HCT116 (cell line): Measurements from ENCODE around the gene HOXD3. TPM values are rescaled to one million over a fixed set of nuclear protein-coding genes. Genes with fewer than 3 reads are reported as not detected.

Experiments
- ATAC-seq: fragments of 200-7000 bp; cut with Tn5 transposase; 2 replicates; pipeline ENCODE4 v1.9.1; 2020; ENCODE audit warnings: mild to moderate bottlenecking, moderate library complexity
- BruUV-seq: library from RNA; stranded (reverse); fragments of 400-500 nt; replicated peaks from 2 replicates; lab custom pipeline; 2021; lab: Mats Ljungman, UMichigan
- CTCF ChIA-PET: fragments of 300-600 bp; sonication (Branson Sonifier 250); formaldehyde crosslinking; loops from one replicate; lab custom pipeline; 2021; ENCODE audit warnings: antibody characterized with exemption; lab: Charles Lee
- POLR2A ChIA-PET: fragments of 300-600, 350-600 bp; sonication (Branson Sonifier 250); formaldehyde crosslinking; loops from one replicate; lab custom pipeline; 2021; ENCODE audit warnings: antibody characterized with exemption; lab: Charles Lee
- RAD21 ChIA-PET, 2 experiments: fragments of 300-600 bp; sonication (Branson Sonifier 250); formaldehyde crosslinking; loops; one replicate each; lab custom pipeline; 2023; ENCODE audit warnings: low total read pairs in 2 of 2; ENCODE audit not compliant: uncharacterized antibody in 2 of 2, unreplicated experiment in 2 of 2, low non-redundant PET in 1 of 2; lab: Charles Lee
- DNase-seq: peaks from one replicate; pipeline ENCODE4 v3.0.0-alpha.2; 2010; ENCODE audit warnings: low read depth, low spot score
- H2AFZ ChIP-seq: fragments of 200-600 bp; shearing (Covaris generic), sonication (generic); 2 replicates; pipeline ENCODE4 v1.6.1; 2017; ENCODE audit warnings: low read depth, mixed run types, mixed read lengths, antibody characterized with exemption, low read length; ENCODE audit not compliant: poor library complexity, severe bottlenecking
- H3K27ac ChIP-seq: 2 replicates; pipeline ENCODE4 v1.5.1; 2012; ENCODE audit warnings: low read depth, low read length
- H3K27me3 ChIP-seq: fragments of 200-600 bp; sonication (generic); 2 replicates; pipeline ENCODE4 v1.6.1; 2016; ENCODE audit warnings: mixed run types, low read length, mixed read lengths; ENCODE audit not compliant: insufficient read depth
- H3K36me3 ChIP-seq, 2 experiments: fragments of 200-500 bp in 1 of 2; fragments of 200-600 bp in 1 of 2; sonication (Bioruptor generic) in 1 of 2; sonication (generic) in 1 of 2; 2 replicates each; pipeline versions ENCODE4 v1.5.1 to v1.6.1; 2014 to 2016; ENCODE audit warnings: low read length in 2 of 2, inconsistent platforms in 1 of 2, mixed read lengths in 1 of 2, mixed run types in 1 of 2; ENCODE audit not compliant: insufficient read depth in 2 of 2, control insufficient read depth in 1 of 2
- H3K4me1 ChIP-seq, 2 experiments: fragments of 200-600 bp in 1 of 2; sonication (generic) in 1 of 2; 2 replicates each; pipeline versions ENCODE4 v1.5.1 to v1.6.1; 2012 to 2017; ENCODE audit warnings: low read length in 2 of 2, inconsistent platforms in 1 of 2, mild to moderate bottlenecking in 1 of 2, mixed read lengths in 1 of 2, mixed run types in 1 of 2, moderate library complexity in 1 of 2; ENCODE audit not compliant: insufficient read depth in 2 of 2, control insufficient read depth in 1 of 2
- H3K4me2 ChIP-seq: fragments of 200-600 bp; sonication (generic); 2 replicates; pipeline ENCODE4 v1.6.1; 2017; ENCODE audit warnings: mixed run types, low read length, mixed read lengths
- H3K4me3 ChIP-seq, 2 experiments: fragments of 200-600 bp in 1 of 2; sonication (generic) in 1 of 2; replicated peaks in 1 of 2; 2 replicates each; pipeline ENCODE4 v1.5.1; 2011 to 2016; ENCODE audit warnings: low read length in 2 of 2, control low read depth in 1 of 2, low read depth in 1 of 2, mild to moderate bottlenecking in 1 of 2, mixed read lengths in 1 of 2, mixed run types in 1 of 2
- H3K79me2 ChIP-seq: fragments of 200-600 bp; sonication (generic); 2 replicates; pipeline ENCODE4 v1.6.1; 2017; ENCODE audit warnings: mild to moderate bottlenecking, mixed run types, low read length, moderate library complexity, mixed read lengths; ENCODE audit not compliant: insufficient read depth
- H3K9ac ChIP-seq: fragments of 200-600 bp; sonication (generic); 2 replicates; pipeline ENCODE4 v1.6.1; 2016; ENCODE audit warnings: low read length, mixed read lengths
- H3K9me2 ChIP-seq: fragments of 200-600 bp; sonication (generic), shearing (Covaris generic); 2 replicates; pipeline ENCODE4 v1.6.1; 2017; ENCODE audit warnings: mixed run types, mild to moderate bottlenecking, moderate library complexity; ENCODE audit not compliant: insufficient read depth
- H3K9me3 ChIP-seq, 2 experiments: fragments of 200-500 bp in 1 of 2; fragments of 200-600 bp in 1 of 2; sonication (Bioruptor generic) in 1 of 2; sonication (generic) in 1 of 2; 2 replicates each; pipeline ENCODE4 v1.6.1; 2014 to 2017; ENCODE audit warnings: low read length in 2 of 2, mixed read lengths in 2 of 2, inconsistent platforms in 1 of 2, low read depth in 1 of 2, mild to moderate bottlenecking in 1 of 2, mixed run types in 1 of 2, moderate library complexity in 1 of 2; ENCODE audit not compliant: control insufficient read depth in 1 of 2, insufficient read depth in 1 of 2
- H4K20me1 ChIP-seq: fragments of 200-600 bp; sonication (generic), shearing (Covaris generic); 2 replicates; pipeline ENCODE4 v1.6.1; 2017; ENCODE audit warnings: mixed run types, mild to moderate bottlenecking, moderate library complexity; ENCODE audit not compliant: insufficient read depth
- EZH2 ChIP-seq: fragments of 200-600 bp; sonication (generic); IDR thresholded peaks from 2 replicates; pipeline ENCODE4 v1.6.1; 2017; ENCODE audit warnings: antibody characterized with exemption, mixed run types
- FOSL1 ChIP-seq: IDR thresholded peaks from 2 replicates; pipeline ENCODE4 v1.6.1; 2012; ENCODE audit warnings: low read depth
- REST ChIP-seq: IDR thresholded peaks from 2 replicates; pipeline ENCODE4 v1.6.1; 2012; ENCODE audit warnings: low read depth
- intact Hi-C: fragments of 100-400 bp; cut with micrococcal nuclease; formaldehyde crosslinking; loops from 2 replicates; pipeline ENCODE4 v1.10.0; 2022
- total RNA-seq: library from RNA; stranded (reverse); gene quantifications from one replicate; pipeline ENCODE4 v1.2.1, GENCODE V29; 2021; ENCODE audit not compliant: unreplicated experiment

The HOXD3 gene
- total RNA-seq, 1 experiment from 2014 or later, result 1.4 TPM

DNA sequence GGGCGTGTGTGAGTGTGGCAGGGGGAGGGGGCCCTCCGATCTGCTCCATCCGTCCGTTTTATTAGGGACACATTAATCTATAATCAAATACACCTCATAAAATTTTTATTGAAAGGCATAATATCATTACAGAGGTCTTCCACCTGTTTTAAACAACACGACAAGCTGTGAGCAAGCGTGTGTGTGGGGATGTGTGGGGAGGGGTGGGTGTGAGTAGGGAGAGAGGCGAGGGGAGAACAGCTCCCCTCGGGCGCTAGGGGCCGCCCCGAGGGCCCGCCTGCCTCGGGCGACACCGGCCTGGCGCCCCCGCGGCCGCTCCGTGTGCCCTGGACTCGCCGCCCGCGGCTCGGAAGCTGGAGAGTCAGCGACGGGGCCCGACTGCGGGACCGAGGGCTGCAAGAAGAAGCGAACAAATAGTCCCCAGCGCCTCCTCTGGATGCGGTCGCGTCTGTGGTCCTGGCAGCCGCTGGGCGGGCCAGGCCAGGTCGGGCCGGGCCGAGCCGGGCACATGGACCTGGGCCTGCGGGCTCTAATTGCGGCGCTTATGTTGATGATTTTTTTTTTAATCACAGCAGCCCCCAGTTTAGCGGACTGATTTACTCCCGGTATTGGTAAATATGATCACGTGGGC, 34.9 kb upstream of the HOXD3 start:
- no peaks in the 10 kb centered on the region for H3K27me3 ChIP-seq
- no peak overlapping the region for H3K27ac ChIP-seq
- no peaks in the 10 kb centered on the region for H3K9me2 ChIP-seq
- RAD21 ChIA-PET, result no interaction called here
- no TSS peak for BruUV-seq
- no peaks in the 10 kb centered on the region for H4K20me1 ChIP-seq
- no peak overlapping the region for H3K4me2 ChIP-seq
- TF ChIP-seq REST (no peak), EZH2 (no peak), FOSL1 (no peak)
- H3K79me2 ChIP-seq, result no peaks in the 10 kb centered on the region
- DNase-seq (no peak), ATAC-seq (no peak)
- H3K36me3 ChIP-seq, result no peaks in the 10 kb centered on the region
- no peaks in the 10 kb centered on the region for H3K9me3 ChIP-seq
- no peak overlapping the region for H3K4me3 ChIP-seq
- H2AFZ ChIP-seq, result no peak overlapping the region
- intact Hi-C loops, result no loop called here
- CTCF ChIA-PET, result no interaction called here
- POLR2A ChIA-PET, result interaction anchor here (0.7 kb wide), 1 partner anchor 24 kb away, joined by 3 read pairs; no protein-coding TSS in a partner anchor
- peaks cover 0 to 5% of the 10 kb centered on the region in 2 experiments; a peak in 1 of 4 replicates for H3K4me1 ChIP-seq
- no peak overlapping the region for H3K9ac ChIP-seq
